H1 (cell line): ENCODE measurements around the gene CADPS.

Experiments used
- CTCF ChIP-seq, 3 experiments: IDR thresholded peaks; 1 replicate in 2 of 3; 2 replicates in 1 of 3; pipeline versions ENCODE4 v1.5.1 to v1.6.1; 2011; ENCODE audit warnings: low read length in 3 of 3, mild to moderate bottlenecking in 3 of 3, inconsistent platforms in 2 of 3, low read depth in 1 of 3, moderate library complexity in 1 of 3; ENCODE audit not compliant: insufficient read depth in 1 of 3; ENCODE audit errors: control extremely low read depth in 1 of 3
- EZH2 ChIP-seq: fragments of 200-600 bp; sonication (generic); IDR thresholded peaks from 2 replicates; pipeline ENCODE4 v1.7.1; 2012; ENCODE audit warnings: low read depth, mild to moderate bottlenecking, moderate library complexity, low read length, inconsistent platforms; ENCODE audit not compliant: severe bottlenecking
- JUND ChIP-seq: IDR thresholded peaks from 2 replicates; pipeline ENCODE4 v1.6.1; 2011; ENCODE audit warnings: mild to moderate bottlenecking, improper control_type of control experiment, low read length
- RAD21 ChIP-seq, 2 experiments: IDR thresholded peaks in 1 of 2; conservative IDR thresholded peaks in 1 of 2; 2 replicates each; pipeline ENCODE4 v1.6.1; 2011; ENCODE audit warnings: low read depth in 2 of 2, low read length in 2 of 2, improper control_type of control experiment in 1 of 2, inconsistent platforms in 1 of 2, mild to moderate bottlenecking in 1 of 2, moderate library complexity in 1 of 2

- TF ChIP-seq JUND, result no peak
- TF ChIP-seq CTCF (IDR thresholded peaks at IDR 0.05; ENCODE audit: control extremely low read depth in 1 of 3, insufficient read depth in 1 of 3, low read depth in 1 of 3, low read length in 3 of 3), result no peak
- TF ChIP-seq RAD21 (IDR thresholded peaks at IDR 0.05 in 1 of 2, conservative IDR thresholded peaks at IDR 0.05 in 1 of 2; ENCODE audit: low read depth in 2 of 2, low read length in 2 of 2), result no peak
- no peak for TF ChIP-seq EZH2
Measured at GRCh38 chr3:62905331-62905730, 30.1 kb upstream of the CADPS start.
